A549 (cell line): ENCODE measurements around the gene IKZF3. TPM values are rescaled to one million over a fixed set of nuclear protein-coding genes. Genes with fewer than 3 reads are reported as not detected.
"Not testable (repeated sequence)": the region's sequence is repeated elsewhere in the genome, so short reads cannot be mapped to it uniquely, and the experiment has no call there.

Experiments
- ATAC-seq, 2 experiments: fragments of 200-7000 bp in 1 of 2; fragments of >200 bp in 1 of 2; cut with Nextera tagmentation in 1 of 2; cut with Tn5 transposase in 1 of 2; 3 replicates each; pipeline versions ENCODE4 v1.8.0 to v1.9.1; 2018 to 2020; ENCODE audit warnings: mild to moderate bottlenecking in 1 of 2, moderate library complexity in 1 of 2
- CTCF ChIA-PET: fragments of 300-600 bp; sonication (Branson Sonifier 250); formaldehyde crosslinking; extraction: SDS; loops from one replicate; lab custom pipeline; 2021; ENCODE audit warnings: antibody characterized with exemption, inconsistent platforms; lab: Yijun Ruan, JAX
- POLR2A ChIA-PET: fragments of 350-600 bp; formaldehyde crosslinking; extraction: SDS; loops from one replicate; lab custom pipeline; 2021; ENCODE audit warnings: antibody characterized with exemption, inconsistent platforms; lab: Yijun Ruan, JAX
- DNase-seq, 2 experiments: peaks; one replicate each; pipeline versions ENCODE4 v3.0.0 to v3.0.0-alpha.2; 2011 to 2016; ENCODE audit warnings: low read depth in 1 of 2, low spot score in 1 of 2
- FAIRE-seq: peaks from 2 replicates; lab custom pipeline; 2011; peaks lifted over from hg19 to GRCh38; lab: Jason Lieb, UNC
- H3K27ac ChIP-seq, 2 experiments: fragments of >200 bp; sonication (Bioruptor Twin); formaldehyde crosslinking; 3 replicates each; pipeline ENCODE4 v1.5.1; 2016 to 2017
- H3K4me1 ChIP-seq: fragments of >200 bp; sonication (Bioruptor Twin); formaldehyde crosslinking; 3 replicates; pipeline ENCODE4 v1.6.1; 2016
- H3K4me2 ChIP-seq: fragments of >200 bp; sonication (Bioruptor Twin); formaldehyde crosslinking; 3 replicates; pipeline ENCODE4 v1.6.1; 2016
- H3K4me3 ChIP-seq: fragments of >200 bp; sonication (Bioruptor Twin); formaldehyde crosslinking; 3 replicates; pipeline ENCODE4 v1.5.1; 2016
- H3K9me3 ChIP-seq: fragments of >200 bp; sonication (Bioruptor Twin); formaldehyde crosslinking; 3 replicates; pipeline ENCODE4 v1.6.1; 2016
- CBX8 ChIP-seq: fragments of 200-600 bp; sonication (generic); IDR thresholded peaks from 2 replicates; pipeline ENCODE4 v1.6.1; 2016
- CEBPB ChIP-seq, 2 experiments: fragments of >200 bp in 1 of 2; sonication (Bioruptor Twin) in 1 of 2; formaldehyde crosslinking in 1 of 2; IDR thresholded peaks; 2 replicates each; pipeline ENCODE4 v1.6.1; 2012 to 2016
- CHD2 ChIP-seq: fragments of 150-350 bp; IDR thresholded peaks from 2 replicates; pipeline ENCODE4 v1.6.1; 2014; ENCODE audit warnings: low read length; ENCODE audit not compliant: partially characterized antibody
- CHD4 ChIP-seq: fragments of 200-600 bp; sonication (generic); IDR thresholded peaks from 2 replicates; pipeline ENCODE4 v1.6.1; 2016; ENCODE audit warnings: antibody characterized with exemption, mild to moderate bottlenecking, borderline replicate concordance
- EHF ChIP-seq: fragments of 250-450 bp; sonication (Bioruptor Pico); IDR thresholded peaks from 2 replicates; pipeline ENCODE4 v1.5.0; 2020; ENCODE audit warnings: mild to moderate bottlenecking
- ESRRA ChIP-seq: fragments of 150-350 bp; IDR thresholded peaks from 2 replicates; pipeline ENCODE4 v1.6.1; 2014; ENCODE audit warnings: mild to moderate bottlenecking, low read length, borderline replicate concordance
- FOSL2 ChIP-seq, 2 experiments: fragments of 450-650 bp in 1 of 2; fragments of >200 bp in 1 of 2; sonication (Bioruptor Twin) in 1 of 2; formaldehyde crosslinking; IDR thresholded peaks; 2 replicates each; pipeline versions ENCODE4 v1.5.0 to v1.6.1; 2016 to 2020; ENCODE audit warnings: mild to moderate bottlenecking in 1 of 2, moderate library complexity in 1 of 2
- HDAC2 ChIP-seq: fragments of 200-600 bp; sonication (generic); IDR thresholded peaks from 2 replicates; pipeline ENCODE4 v1.6.1; 2016
- HOXA7 ChIP-seq: fragments of 250-450 bp; sonication (Bioruptor Pico); IDR thresholded peaks from 2 replicates; pipeline ENCODE4 v1.5.0; 2020; ENCODE audit warnings: mild to moderate bottlenecking, moderate library complexity
- KDM1A ChIP-seq: fragments of 200-600 bp; sonication (generic); IDR thresholded peaks from 2 replicates; pipeline ENCODE4 v1.6.1; 2016; ENCODE audit warnings: low read depth, mild to moderate bottlenecking
- KDM5A ChIP-seq: fragments of 200-600 bp; sonication (generic); IDR thresholded peaks from 2 replicates; pipeline ENCODE4 v1.6.1; 2016; ENCODE audit warnings: antibody characterized with exemption, mild to moderate bottlenecking
- MAFK ChIP-seq: fragments of 450-650 bp; IDR thresholded peaks from 2 replicates; pipeline ENCODE4 v1.6.1; 2014; ENCODE audit not compliant: partially characterized antibody
- NPAS2 ChIP-seq: fragments of 250-450 bp; sonication (Bioruptor Pico); IDR thresholded peaks from 2 replicates; pipeline ENCODE4 v1.8.0; 2022; ENCODE audit warnings: mild to moderate bottlenecking, moderate library complexity, borderline replicate concordance
- POLR2A ChIP-seq: IDR thresholded peaks from 2 replicates; pipeline ENCODE4 v1.6.1; 2012; ENCODE audit warnings: mild to moderate bottlenecking, low read length
- RARB ChIP-seq: fragments of 250-450 bp; sonication (Bioruptor Pico); IDR thresholded peaks from 2 replicates; pipeline ENCODE4 v1.8.0; 2021; ENCODE audit warnings: mild to moderate bottlenecking, moderate library complexity
- RCOR1 ChIP-seq: fragments of 150-350 bp; IDR thresholded peaks from 2 replicates; pipeline ENCODE4 v1.6.1; 2014; ENCODE audit warnings: antibody characterized with exemption, low read length, low read depth
- RNF2 ChIP-seq: fragments of 200-600 bp; sonication (generic); IDR thresholded peaks from 2 replicates; pipeline ENCODE4 v1.6.1; 2016; ENCODE audit warnings: low read depth, mild to moderate bottlenecking, antibody characterized with exemption, moderate library complexity, borderline replicate concordance
- SREBF2 ChIP-seq: fragments of 450-650 bp; IDR thresholded peaks from 2 replicates; pipeline ENCODE4 v1.6.1; 2014; ENCODE audit warnings: mild to moderate bottlenecking, moderate library complexity
- TFCP2L1 ChIP-seq: fragments of 250-450 bp; sonication (Bioruptor Pico); IDR thresholded peaks from 2 replicates; pipeline ENCODE4 v1.5.0; 2021; ENCODE audit warnings: mild to moderate bottlenecking
- ZFP36 ChIP-seq: fragments of 450-650 bp; IDR thresholded peaks from 2 replicates; pipeline ENCODE4 v1.6.1; 2014; ENCODE audit warnings: borderline replicate concordance; ENCODE audit not compliant: partially characterized antibody
- ZNF302 ChIP-seq: fragments of 250-450 bp; sonication (Bioruptor Pico); IDR thresholded peaks from 2 replicates; pipeline ENCODE4 v1.9.0; 2021; ENCODE audit warnings: inconsistent platforms, mild to moderate bottlenecking, moderate library complexity
- WGBS: methylation state at CpG from one replicate; pipeline ENCODE4 v1.1.6; 2017; ENCODE audit errors: missing lambda C conversion rate; 5-methylcytosine and 5-hydroxymethylcytosine counted together
- polyA plus RNA-seq, 4 experiments: library from polyadenylated mRNA; depleted of rRNA in 3 of 4; stranded (reverse); fragments of >200 nt; fragmentation: RNase III in 1 of 4; extraction: RNeasy Plus Mini Kit Qiagen cat#74134 plus additional on column Dnase treatment in 1 of 4; gene quantifications; 2 replicates in 3 of 4; 3 replicates in 1 of 4; pipeline ENCODE4 v1.2.3, GENCODE V29; 2011 to 2017
- TF ChIP-seq, protein P1 (sequence below): fragments of 450-650 bp; IDR thresholded peaks from 2 replicates; pipeline ENCODE4 v1.6.1; 2014; ENCODE audit warnings: antibody characterized with exemption
- TF ChIP-seq, protein P2 (sequence below): fragments of >200 bp; sonication (Bioruptor Twin); formaldehyde crosslinking; IDR thresholded peaks from 3 replicates; pipeline ENCODE4 v1.6.1; 2016
- TF ChIP-seq, protein P3 (sequence below): IDR thresholded peaks from 2 replicates; pipeline ENCODE4 v1.6.1; 2012
- TF ChIP-seq, protein P4 (sequence below): fragments of 250-450 bp; sonication (Bioruptor Pico); IDR thresholded peaks from 2 replicates; pipeline ENCODE4 v1.5.0; 2020; ENCODE audit warnings: low read depth, mild to moderate bottlenecking, moderate library complexity

Gene IKZF3
- polyA plus RNA-seq, 2 of the 4 experiments (the other 2 are of a cell fraction): not detected

DNA sequence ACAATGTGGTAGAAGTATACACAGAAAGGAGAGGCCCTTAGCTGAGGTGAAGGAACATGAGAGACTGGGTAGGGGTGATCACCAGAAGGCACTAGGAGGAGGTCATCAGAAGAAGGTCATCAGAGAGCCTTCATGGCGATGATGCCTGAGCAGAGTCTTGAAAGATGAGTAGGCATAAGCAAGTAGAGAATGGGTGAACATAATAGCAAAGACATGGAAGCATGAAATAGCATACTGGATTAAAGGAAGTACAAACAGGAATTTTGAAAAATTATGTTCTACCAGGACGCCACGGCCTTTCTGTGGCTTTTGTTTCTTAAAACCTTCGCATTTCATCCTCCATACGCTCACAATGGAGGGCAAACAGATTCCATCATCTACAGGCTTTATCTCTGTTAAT lies 2.9 kb downstream of the IKZF3 start:
- TF ChIP-seq, protein P1, sequence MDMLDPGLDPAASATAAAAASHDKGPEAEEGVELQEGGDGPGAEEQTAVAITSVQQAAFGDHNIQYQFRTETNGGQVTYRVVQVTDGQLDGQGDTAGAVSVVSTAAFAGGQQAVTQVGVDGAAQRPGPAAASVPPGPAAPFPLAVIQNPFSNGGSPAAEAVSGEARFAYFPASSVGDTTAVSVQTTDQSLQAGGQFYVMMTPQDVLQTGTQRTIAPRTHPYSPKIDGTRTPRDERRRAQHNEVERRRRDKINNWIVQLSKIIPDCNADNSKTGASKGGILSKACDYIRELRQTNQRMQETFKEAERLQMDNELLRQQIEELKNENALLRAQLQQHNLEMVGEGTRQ: no peak
- TF ChIP-seq NPAS2 (CRISPR knock-in tag) (no peak), EHF (CRISPR knock-in tag) (no peak), KDM5A (no peak), FOSL2 (IDR thresholded peaks at IDR 0.05) (no peak), FOSL2 (CRISPR knock-in tag; IDR thresholded peaks at IDR 0.05) (no peak), CHD2 (no peak), MAFK (no peak), RNF2 (no peak), CBX8 (no peak), RCOR1 (no peak), HDAC2 (no peak), CHD4 (no peak), POLR2A (no peak), TFCP2L1 (no peak), HOXA7 (CRISPR knock-in tag) (no peak), KDM1A (no peak), ZFP36 (no peak)
- TF ChIP-seq, protein P2, sequence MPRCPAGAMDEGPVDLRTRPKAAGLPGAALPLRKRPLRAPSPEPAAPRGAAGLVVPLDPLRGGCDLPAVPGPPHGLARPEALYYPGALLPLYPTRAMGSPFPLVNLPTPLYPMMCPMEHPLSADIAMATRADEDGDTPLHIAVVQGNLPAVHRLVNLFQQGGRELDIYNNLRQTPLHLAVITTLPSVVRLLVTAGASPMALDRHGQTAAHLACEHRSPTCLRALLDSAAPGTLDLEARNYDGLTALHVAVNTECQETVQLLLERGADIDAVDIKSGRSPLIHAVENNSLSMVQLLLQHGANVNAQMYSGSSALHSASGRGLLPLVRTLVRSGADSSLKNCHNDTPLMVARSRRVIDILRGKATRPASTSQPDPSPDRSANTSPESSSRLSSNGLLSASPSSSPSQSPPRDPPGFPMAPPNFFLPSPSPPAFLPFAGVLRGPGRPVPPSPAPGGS: no peak
- Histone ChIP-seq H3K27ac (no peak overlapping the region), H3K9me3 (peaks cover 7% of the 10 kb centered on the region), H3K4me1 (peaks cover 9% of the 10 kb centered on the region; the same call in 2 of the 3 replicates), H3K4me3 (no peak overlapping the region), H3K4me2 (no peak overlapping the region)
- CTCF ChIA-PET: interaction anchor here (1.9 kb wide), 1 partner anchor 240 kb away, joined by 4 read pairs; no protein-coding TSS in a partner anchor
- ATAC-seq: no peak
- no peak for DNase-seq
- FAIRE-seq: no peak
- POLR2A ChIA-PET: no interaction called here
- WGBS: 49% methylated on average over 5 of the region's 5 CpGs

DNA sequence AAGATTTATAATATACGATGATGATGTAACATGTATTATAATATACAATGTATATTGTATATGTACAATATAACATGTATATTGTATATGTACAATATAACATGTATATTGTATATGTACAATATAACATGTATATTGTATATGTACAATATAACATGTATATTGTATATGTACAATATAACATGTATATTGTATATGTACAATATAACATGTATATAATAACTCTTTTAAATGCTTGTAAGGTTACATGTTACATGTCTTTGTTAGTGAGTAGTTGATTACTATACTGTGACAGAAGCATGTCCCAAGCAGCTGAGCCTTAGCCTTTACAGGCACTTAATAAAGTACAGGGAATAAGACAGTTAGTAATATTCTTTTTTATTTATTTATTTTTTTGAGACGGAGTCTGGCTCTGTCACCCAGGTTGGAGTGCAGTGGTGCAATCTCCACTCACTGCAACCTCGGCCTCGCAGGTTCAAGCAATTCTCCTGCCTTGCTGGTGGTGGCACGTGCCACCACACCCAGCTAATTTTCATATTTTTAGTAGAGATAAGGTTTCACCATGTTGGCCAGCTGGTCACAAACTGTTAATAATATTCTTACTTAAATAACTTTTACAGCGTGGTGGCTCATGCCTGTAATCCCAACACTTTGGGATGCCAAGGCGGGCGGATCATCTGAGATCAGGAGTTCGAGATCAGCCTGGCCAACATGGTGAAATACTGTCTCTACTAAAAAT lies 8.0 kb downstream of the IKZF3 start:
- ATAC-seq, H3K27ac ChIP-seq, DNase-seq, H3K4me3 ChIP-seq, H3K9me3 ChIP-seq, FAIRE-seq, H3K4me2 ChIP-seq, POLR2A ChIA-PET, H3K4me1 ChIP-seq, CTCF ChIA-PET: not testable (repeated sequence)
- 31% methylated on average over 9 of the region's 9 CpGs for WGBS

DNA sequence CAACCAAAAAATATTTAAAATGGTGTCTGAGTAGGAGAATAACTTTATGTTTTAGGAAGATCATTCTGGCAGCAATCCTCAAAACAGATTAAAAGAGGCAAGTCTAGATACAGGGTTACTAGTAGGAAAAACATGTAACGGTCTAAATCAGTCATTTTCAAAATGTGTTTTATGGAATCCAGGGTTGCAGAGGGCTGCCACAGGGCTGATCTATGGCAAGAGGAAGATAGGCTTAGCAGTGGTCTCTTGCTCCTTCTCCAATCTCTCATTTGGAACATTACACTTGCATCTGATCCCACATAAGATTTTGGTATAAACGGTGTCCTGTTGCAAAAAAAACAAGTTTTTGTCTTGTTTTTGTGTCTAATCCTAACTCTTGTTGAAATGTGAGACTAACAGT lies 9.2 kb downstream of the IKZF3 start:
- Histone ChIP-seq H3K4me1 (no peaks in the 10 kb centered on the region), H3K4me3 (no peak overlapping the region), H3K4me2 (no peak overlapping the region), H3K27ac (no peak overlapping the region), H3K9me3 (no peaks in the 10 kb centered on the region)
- TF ChIP-seq ESRRA (no peak), HOXA7 (CRISPR knock-in tag) (no peak), KDM1A (no peak), SREBF2 (no peak), CEBPB (IDR thresholded peaks at IDR 0.05) (no peak), RARB (CRISPR knock-in tag) (no peak), ZNF302 (CRISPR knock-in tag) (no peak), KDM5A (no peak)
- TF ChIP-seq, protein P3, sequence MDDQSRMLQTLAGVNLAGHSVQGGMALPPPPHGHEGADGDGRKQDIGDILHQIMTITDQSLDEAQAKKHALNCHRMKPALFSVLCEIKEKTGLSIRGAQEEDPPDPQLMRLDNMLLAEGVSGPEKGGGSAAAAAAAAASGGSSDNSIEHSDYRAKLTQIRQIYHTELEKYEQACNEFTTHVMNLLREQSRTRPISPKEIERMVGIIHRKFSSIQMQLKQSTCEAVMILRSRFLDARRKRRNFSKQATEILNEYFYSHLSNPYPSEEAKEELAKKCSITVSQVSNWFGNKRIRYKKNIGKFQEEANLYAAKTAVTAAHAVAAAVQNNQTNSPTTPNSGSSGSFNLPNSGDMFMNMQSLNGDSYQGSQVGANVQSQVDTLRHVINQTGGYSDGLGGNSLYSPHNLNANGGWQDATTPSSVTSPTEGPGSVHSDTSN: no peak
- TF ChIP-seq, protein P4, sequence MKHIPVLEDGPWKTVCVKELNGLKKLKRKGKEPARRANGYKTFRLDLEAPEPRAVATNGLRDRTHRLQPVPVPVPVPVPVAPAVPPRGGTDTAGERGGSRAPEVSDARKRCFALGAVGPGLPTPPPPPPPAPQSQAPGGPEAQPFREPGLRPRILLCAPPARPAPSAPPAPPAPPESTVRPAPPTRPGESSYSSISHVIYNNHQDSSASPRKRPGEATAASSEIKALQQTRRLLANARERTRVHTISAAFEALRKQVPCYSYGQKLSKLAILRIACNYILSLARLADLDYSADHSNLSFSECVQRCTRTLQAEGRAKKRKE (CRISPR knock-in tag): no peak
- ChIA-PET CTCF (no interaction called here), POLR2A (no interaction called here)
- WGBS: under 1% methylated on average over 2 of the region's 2 CpGs
- ATAC-seq (no peak; a peak in 1 of 6 replicates), DNase-seq (no peak), FAIRE-seq (no peak)
